Parathyroid adenoma (tissue), 2 donors: ENCODE measurements around the gene MAP3K20.
"Not testable (repeated sequence)": the region's sequence is repeated elsewhere in the genome, so short reads cannot be mapped to it uniquely, and the experiment has no call there.

ENCODE experiments used
- H2AFZ ChIP-seq: fragments of 300-600 bp; sonication (generic); one replicate; pipeline ENCODE4 v1.7.0; 2017; ENCODE audit warnings: antibody characterized with exemption, mild to moderate bottlenecking
- H3K27ac ChIP-seq: fragments of 300-600 bp; sonication (generic); one replicate; pipeline ENCODE4 v1.7.0; 2017
- H3K27me3 ChIP-seq: fragments of 300-600 bp; sonication (generic); one replicate; pipeline ENCODE4 v1.7.0; 2017; ENCODE audit warnings: low read length; ENCODE audit not compliant: control insufficient read depth, insufficient read depth
- H3K36me3 ChIP-seq: fragments of 300-600 bp; sonication (generic); one replicate; pipeline ENCODE4 v1.7.0; 2017; ENCODE audit warnings: low read length; ENCODE audit not compliant: control insufficient read depth, insufficient read depth
- H3K4me1 ChIP-seq: fragments of 300-600 bp; sonication (generic); one replicate; pipeline ENCODE4 v1.7.0; 2017; ENCODE audit warnings: control low read depth
- H3K4me2 ChIP-seq: fragments of 300-600 bp; sonication (generic); one replicate; pipeline ENCODE4 v1.7.0; 2017; ENCODE audit warnings: low read length
- H3K4me3 ChIP-seq: fragments of 300-600 bp; sonication (generic); one replicate; pipeline ENCODE4 v1.7.0; 2017; ENCODE audit warnings: low read depth, low read length
- H3K79me2 ChIP-seq: fragments of 300-600 bp; sonication (generic); one replicate; pipeline ENCODE4 v1.7.0; 2017; ENCODE audit warnings: control low read depth
- H3K9ac ChIP-seq: fragments of 300-600 bp; sonication (generic); one replicate; pipeline ENCODE4 v1.7.0; 2017; ENCODE audit warnings: mild to moderate bottlenecking
- H3K9me3 ChIP-seq: fragments of 300-600 bp; sonication (generic); one replicate; pipeline ENCODE4 v1.7.0; 2017; ENCODE audit warnings: low read length; ENCODE audit not compliant: control insufficient read depth
- TF ChIP-seq, protein P1 (sequence below): fragments of 300-600 bp; sonication (generic); IDR thresholded peaks from one replicate; pipeline ENCODE4 v1.7.0; 2017; ENCODE audit warnings: antibody characterized with exemption, mild to moderate bottlenecking
- donor health status: primary hyperparathyroidism.

Gene MAP3K20

DNA sequence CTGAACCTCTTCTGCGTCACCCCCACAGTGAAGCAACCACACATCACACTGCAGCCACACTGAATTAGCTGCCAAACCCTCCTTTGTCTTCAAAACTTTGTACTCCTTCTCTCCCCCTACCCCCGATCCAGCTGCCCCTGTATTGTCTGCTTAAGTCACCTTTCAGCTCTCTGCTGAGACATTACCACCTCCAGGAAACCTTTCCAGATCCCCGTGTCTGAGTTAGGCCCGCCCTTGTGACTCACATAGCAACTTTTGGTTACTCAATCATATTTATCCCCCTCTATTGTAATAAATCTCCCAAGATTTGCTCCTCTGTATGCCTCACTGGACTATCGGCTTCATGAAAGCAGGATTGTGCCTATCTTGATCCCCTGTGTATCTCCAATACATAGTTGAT lies 196.2 kb downstream of the MAP3K20 start:
- no peaks in the 10 kb centered on the region for H3K4me1 ChIP-seq
- H3K79me2 ChIP-seq: no peaks in the 10 kb centered on the region
- TF ChIP-seq, protein P1, sequence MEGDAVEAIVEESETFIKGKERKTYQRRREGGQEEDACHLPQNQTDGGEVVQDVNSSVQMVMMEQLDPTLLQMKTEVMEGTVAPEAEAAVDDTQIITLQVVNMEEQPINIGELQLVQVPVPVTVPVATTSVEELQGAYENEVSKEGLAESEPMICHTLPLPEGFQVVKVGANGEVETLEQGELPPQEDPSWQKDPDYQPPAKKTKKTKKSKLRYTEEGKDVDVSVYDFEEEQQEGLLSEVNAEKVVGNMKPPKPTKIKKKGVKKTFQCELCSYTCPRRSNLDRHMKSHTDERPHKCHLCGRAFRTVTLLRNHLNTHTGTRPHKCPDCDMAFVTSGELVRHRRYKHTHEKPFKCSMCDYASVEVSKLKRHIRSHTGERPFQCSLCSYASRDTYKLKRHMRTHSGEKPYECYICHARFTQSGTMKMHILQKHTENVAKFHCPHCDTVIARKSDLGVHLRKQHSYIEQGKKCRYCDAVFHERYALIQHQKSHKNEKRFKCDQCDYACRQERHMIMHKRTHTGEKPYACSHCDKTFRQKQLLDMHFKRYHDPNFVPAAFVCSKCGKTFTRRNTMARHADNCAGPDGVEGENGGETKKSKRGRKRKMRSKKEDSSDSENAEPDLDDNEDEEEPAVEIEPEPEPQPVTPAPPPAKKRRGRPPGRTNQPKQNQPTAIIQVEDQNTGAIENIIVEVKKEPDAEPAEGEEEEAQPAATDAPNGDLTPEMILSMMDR: no peak
- H3K9ac ChIP-seq: no peak overlapping the region
- no peak overlapping the region for H3K27ac ChIP-seq
- H3K9me3 ChIP-seq: no peaks in the 10 kb centered on the region
- no peaks in the 10 kb centered on the region for H3K36me3 ChIP-seq
- H3K27me3 ChIP-seq: no peaks in the 10 kb centered on the region
- no peak overlapping the region for H3K4me3 ChIP-seq
- no peak overlapping the region for H3K4me2 ChIP-seq
- no peak overlapping the region for H2AFZ ChIP-seq

DNA sequence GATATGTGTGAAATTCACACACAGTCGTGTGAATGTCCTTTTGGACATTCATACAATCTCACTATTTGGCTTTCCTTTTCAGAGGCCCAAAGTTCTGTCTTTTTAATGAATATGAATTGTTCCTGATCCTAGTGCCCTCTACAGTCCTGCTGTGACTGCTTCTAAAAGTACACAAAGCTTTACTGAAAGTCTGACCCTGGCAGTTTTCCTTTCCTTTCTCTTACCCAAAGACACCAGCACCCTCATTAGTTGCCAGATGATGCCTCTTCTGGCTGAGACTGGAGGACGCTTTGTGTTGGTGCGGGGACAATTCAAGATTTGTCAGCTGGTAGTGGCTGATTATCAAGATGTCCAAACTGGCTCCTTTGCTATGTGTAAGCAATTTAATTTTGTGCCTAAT lies 197.2 kb downstream of the MAP3K20 start:
- H3K9me3 ChIP-seq: no peaks in the 10 kb centered on the region
- H3K4me2 ChIP-seq: no peak overlapping the region
- no peak overlapping the region for H3K4me3 ChIP-seq
- no peaks in the 10 kb centered on the region for H3K27me3 ChIP-seq
- no peak overlapping the region for H3K27ac ChIP-seq
- H3K36me3 ChIP-seq: no peaks in the 10 kb centered on the region
- H3K79me2 ChIP-seq: no peaks in the 10 kb centered on the region
- no peak overlapping the region for H3K9ac ChIP-seq
- TF ChIP-seq, protein P1: no peak
- no peaks in the 10 kb centered on the region for H3K4me1 ChIP-seq
- no peak overlapping the region for H2AFZ ChIP-seq

DNA sequence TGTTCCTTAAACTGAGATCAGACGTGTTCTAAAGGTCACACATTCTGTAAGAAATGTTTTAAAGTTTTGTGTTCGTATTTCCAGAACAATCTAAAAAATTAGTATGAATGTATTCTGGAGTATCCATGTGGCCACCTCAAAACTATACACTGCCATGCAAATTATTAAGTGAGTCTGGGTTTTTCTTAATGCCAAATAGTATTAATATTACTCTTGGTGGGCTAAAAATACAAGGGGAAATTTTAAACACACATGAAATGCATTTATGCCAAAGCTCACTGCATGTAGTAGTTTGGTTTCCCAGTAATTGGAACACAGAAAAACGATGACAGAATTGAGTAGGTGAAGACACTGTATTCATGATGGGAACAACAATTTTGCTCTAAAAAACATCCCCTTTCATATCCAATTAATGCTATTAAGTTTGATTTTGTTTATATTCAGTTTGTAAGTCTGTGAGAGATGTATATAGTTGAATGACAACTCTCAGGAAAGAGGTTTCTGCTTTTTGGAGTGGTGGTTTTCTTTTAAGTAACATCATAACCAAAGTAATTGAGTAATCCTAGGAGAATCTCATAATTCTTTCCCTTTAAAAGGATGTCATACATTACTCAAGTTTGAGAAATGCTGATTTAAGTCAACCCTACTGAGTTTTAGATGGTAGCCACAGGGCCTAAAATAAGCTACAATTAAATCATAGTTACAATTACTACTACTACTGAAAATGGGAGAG lies 203.3 kb downstream of the MAP3K20 start:
- no peak overlapping the region for H3K9ac ChIP-seq
- no peak overlapping the region for H3K4me3 ChIP-seq
- H3K27ac ChIP-seq: no peak overlapping the region
- TF ChIP-seq, protein P1: no peak
- no peaks in the 10 kb centered on the region for H3K79me2 ChIP-seq
- no peaks in the 10 kb centered on the region for H3K36me3 ChIP-seq
- H3K4me2 ChIP-seq: no peak overlapping the region
- H3K27me3 ChIP-seq: no peaks in the 10 kb centered on the region
- H3K4me1 ChIP-seq: no peaks in the 10 kb centered on the region
- no peaks in the 10 kb centered on the region for H3K9me3 ChIP-seq
- no peak overlapping the region for H2AFZ ChIP-seq

DNA sequence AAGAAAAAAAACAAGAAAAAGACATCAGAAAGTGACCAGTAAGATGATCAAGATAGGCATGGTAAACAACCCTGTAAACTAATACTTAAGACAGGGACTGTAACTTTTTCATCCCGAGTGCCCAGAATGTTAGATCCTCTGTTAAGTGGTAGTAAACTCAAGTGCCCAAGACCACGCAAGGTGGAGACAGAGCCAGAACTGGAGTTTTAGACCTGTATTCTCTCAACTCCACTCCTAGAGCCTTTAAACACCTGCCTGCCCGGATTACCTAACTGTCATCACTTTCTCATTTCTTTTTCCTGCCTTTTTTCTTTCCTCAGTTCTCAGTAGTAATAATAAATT lies 203.9 kb downstream of the MAP3K20 start:
- no peak overlapping the region for H3K4me2 ChIP-seq
- no peaks in the 10 kb centered on the region for H3K36me3 ChIP-seq
- H3K4me1 ChIP-seq: no peaks in the 10 kb centered on the region
- no peak overlapping the region for H2AFZ ChIP-seq
- no peak overlapping the region for H3K27ac ChIP-seq
- TF ChIP-seq, protein P1: no peak
- H3K27me3 ChIP-seq: no peaks in the 10 kb centered on the region
- no peaks in the 10 kb centered on the region for H3K79me2 ChIP-seq
- no peaks in the 10 kb centered on the region for H3K9me3 ChIP-seq
- no peak overlapping the region for H3K9ac ChIP-seq
- no peak overlapping the region for H3K4me3 ChIP-seq

DNA sequence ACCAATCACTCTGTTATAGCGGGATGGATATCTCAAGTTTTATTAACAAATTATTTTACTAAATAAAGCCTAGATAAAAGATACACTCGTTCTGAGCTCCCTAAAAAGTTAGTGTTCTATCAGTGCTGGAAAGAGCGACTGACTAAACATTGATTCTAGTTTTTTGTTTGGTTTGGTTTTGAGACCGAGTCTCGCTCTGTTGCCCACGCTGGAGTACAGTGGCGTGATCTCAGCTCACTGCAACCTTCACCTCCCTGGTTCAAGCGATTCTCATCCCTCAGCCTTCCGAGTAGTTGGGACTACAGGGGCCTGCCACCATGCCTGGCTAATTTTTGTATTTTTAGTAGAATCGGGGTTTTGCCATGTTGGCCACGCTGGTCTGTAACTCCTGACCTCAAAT lies 205.2 kb downstream of the MAP3K20 start:
- H3K4me2 ChIP-seq: no peak overlapping the region
- no peak overlapping the region for H3K9ac ChIP-seq
- H3K27ac ChIP-seq: no peak overlapping the region
- H3K36me3 ChIP-seq: no peaks in the 10 kb centered on the region
- H2AFZ ChIP-seq: no peak overlapping the region
- H3K9me3 ChIP-seq: no peaks in the 10 kb centered on the region
- H3K4me3 ChIP-seq: no peak overlapping the region
- TF ChIP-seq, protein P1: no peak
- H3K79me2 ChIP-seq: no peaks in the 10 kb centered on the region
- no peaks in the 10 kb centered on the region for H3K4me1 ChIP-seq
- H3K27me3 ChIP-seq: no peaks in the 10 kb centered on the region

DNA sequence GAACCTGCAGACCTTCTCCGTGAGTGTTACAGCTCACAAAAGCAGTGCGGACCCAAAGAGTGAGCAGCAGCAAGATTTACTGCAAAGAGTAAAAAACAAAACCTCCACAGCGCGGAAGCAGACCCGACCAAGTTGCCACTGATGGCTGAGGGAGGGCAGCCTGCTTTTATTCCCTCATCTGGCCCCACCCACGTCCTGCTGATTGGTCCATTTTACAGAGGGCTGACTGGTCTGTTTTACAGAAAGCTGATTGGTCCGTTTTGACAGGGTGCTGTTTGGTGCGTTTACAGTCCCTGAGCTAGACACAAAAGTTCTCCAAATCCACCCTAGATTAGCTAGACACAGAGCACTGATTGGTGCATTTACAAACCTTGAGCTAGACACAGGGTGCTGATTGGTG lies 206.3 kb downstream of the MAP3K20 start:
- H3K4me3 ChIP-seq, H3K27me3 ChIP-seq: not testable (repeated sequence)

More for the DNA sequence above, 206.3 kb downstream of the MAP3K20 start:
- H3K9ac ChIP-seq, H3K4me2 ChIP-seq, H3K9me3 ChIP-seq, H2AFZ ChIP-seq, H3K79me2 ChIP-seq, H3K27ac ChIP-seq, H3K4me1 ChIP-seq, H3K36me3 ChIP-seq: not testable (repeated sequence)
